HepG2 (cell line): Measurements from ENCODE around the gene HOXD8. TPM values are rescaled to one million over a fixed set of nuclear protein-coding genes. Genes with fewer than 3 reads are reported as not detected.

Experiments used
- CBFB ChIP-seq: sonication (generic); formaldehyde crosslinking; IDR thresholded peaks from 2 replicates; pipeline ENCODE4 v1.4.0; 2020; ENCODE audit warnings: missing genetic modification reagents
- CREM ChIP-seq, 2 experiments: sonication (generic) in 1 of 2; formaldehyde crosslinking in 1 of 2; IDR thresholded peaks; 2 replicates each; pipeline versions ENCODE4 v1.4.0 to v1.6.1; 2016 to 2020; ENCODE audit warnings: antibody characterized with exemption in 1 of 2, mild to moderate bottlenecking in 1 of 2, missing genetic modification reagents in 1 of 2
- EED ChIP-seq: sonication (generic); formaldehyde crosslinking; IDR thresholded peaks from 2 replicates; pipeline ENCODE4 v1.5.0; 2020; ENCODE audit warnings: mild to moderate bottlenecking, missing genetic modification reagents
- ELF1 ChIP-seq: sonication (generic); formaldehyde crosslinking; IDR thresholded peaks from 2 replicates; pipeline ENCODE4 v1.4.0; 2020; ENCODE audit warnings: missing genetic modification reagents
- EP300 ChIP-seq, 3 experiments: sonication (generic) in 1 of 3; formaldehyde crosslinking in 1 of 3; IDR thresholded peaks; 2 replicates each; pipeline versions ENCODE4 v1.5.1 to v1.6.1; 2011 to 2020; ENCODE audit warnings: low read depth in 2 of 3, low read length in 2 of 3, borderline replicate concordance in 1 of 3, improper control_type of control experiment in 1 of 3, mild to moderate bottlenecking in 1 of 3, missing genetic modification reagents in 1 of 3, moderate library complexity in 1 of 3
- ETV5 ChIP-seq: IDR thresholded peaks from 2 replicates; pipeline ENCODE4 v1.6.1; 2018; ENCODE audit warnings: missing biosample characterization, missing genetic modification reagents, inconsistent platforms, borderline replicate concordance
- FOXO1 ChIP-seq: sonication (generic); formaldehyde crosslinking; IDR thresholded peaks from 2 replicates; pipeline ENCODE4 v1.4.0; 2020; ENCODE audit warnings: missing genetic modification reagents
- HMG20B ChIP-seq: conservative IDR thresholded peaks from 2 replicates; pipeline ENCODE4 v1.6.1; 2016; ENCODE audit warnings: missing genetic modification reagents, missing compliant biosample characterization
- NR2C2 ChIP-seq: sonication (generic); formaldehyde crosslinking; IDR thresholded peaks from 2 replicates; pipeline ENCODE4 v1.4.0; 2020; ENCODE audit warnings: missing genetic modification reagents, mild to moderate bottlenecking, moderate library complexity, borderline replicate concordance
- NR2F1 ChIP-seq, 2 experiments: fragments of 450-650 bp in 1 of 2; formaldehyde crosslinking in 1 of 2; IDR thresholded peaks; 2 replicates each; pipeline versions ENCODE4 v1.5.0 to v1.6.1; 2016 to 2020; ENCODE audit warnings: mild to moderate bottlenecking in 1 of 2, missing compliant biosample characterization in 1 of 2, missing genetic modification reagents in 1 of 2, moderate library complexity in 1 of 2
- PPARG ChIP-seq: conservative IDR thresholded peaks from 2 replicates; pipeline ENCODE4 v1.6.1; 2016; ENCODE audit warnings: missing biosample characterization, missing genetic modification reagents
- RXRB ChIP-seq: IDR thresholded peaks from 2 replicates; pipeline ENCODE4 v1.6.1; 2016; ENCODE audit warnings: borderline replicate concordance, missing genetic modification reagents, missing compliant biosample characterization
- TBX2 ChIP-seq: sonication (generic); formaldehyde crosslinking; IDR thresholded peaks from 2 replicates; pipeline ENCODE4 v1.5.0; 2020; ENCODE audit warnings: missing genetic modification reagents, mild to moderate bottlenecking, borderline replicate concordance
- ZBTB1 ChIP-seq: sonication (generic); formaldehyde crosslinking; IDR thresholded peaks from 2 replicates; pipeline ENCODE4 v1.4.0; 2020; ENCODE audit warnings: missing genetic modification reagents, borderline replicate concordance
- polyA plus RNA-seq, 8 experiments: library from polyadenylated mRNA; depleted of rRNA in 3 of 8; stranded (reverse) in 7 of 8; unstranded in 1 of 8; fragments of >200 nt; fragmentation: Illumina TruSeq in 4 of 8; extraction: Trizol in 4 of 8; gene quantifications; 2 replicates each; pipeline versions ENCODE4 v1.2.1 to v1.2.3, GENCODE V29; 2011 to 2016; ENCODE audit warnings: low read depth in 4 of 8, missing spikeins in 1 of 8, mixed read lengths in 1 of 8; ENCODE audit not compliant: insufficient read depth in 1 of 8
- total RNA-seq, 5 experiments: library from RNA; depleted of rRNA; stranded (reverse); fragments of >200 nt; fragmentation: Illumina TruSeq; extraction: Trizol; gene quantifications; 2 replicates each; pipeline ENCODE4 v1.2.3, GENCODE V29; 2016; ENCODE audit warnings: low read depth in 1 of 5
- TF ChIP-seq, protein P1 (sequence below): sonication (generic); formaldehyde crosslinking; IDR thresholded peaks from 2 replicates; pipeline ENCODE4 v1.4.0; 2020; ENCODE audit warnings: missing genetic modification reagents
- TF ChIP-seq, protein P2 (sequence below): sonication (generic); formaldehyde crosslinking; IDR thresholded peaks from 2 replicates; pipeline ENCODE4 v1.5.0; 2020; ENCODE audit warnings: missing genetic modification reagents
- TF ChIP-seq, protein P3 (sequence below): IDR thresholded peaks from 2 replicates; pipeline ENCODE4 v1.4.0; 2020; ENCODE audit warnings: mild to moderate bottlenecking, missing genetic modification reagents
- TF ChIP-seq, protein P4 (sequence below): sonication (generic); formaldehyde crosslinking; IDR thresholded peaks from 2 replicates; pipeline ENCODE4 v1.4.0; 2020; ENCODE audit warnings: missing genetic modification reagents
- TF ChIP-seq, protein P5 (sequence below): IDR thresholded peaks from 2 replicates; pipeline ENCODE4 v1.6.1; 2016; ENCODE audit warnings: mild to moderate bottlenecking

HOXD8 gene
- total and polyA plus RNA-seq, 2 of the 13 experiments (the other 11 are each of a cell fraction or from before 2014, with no cell fraction given), result not detected

DNA sequence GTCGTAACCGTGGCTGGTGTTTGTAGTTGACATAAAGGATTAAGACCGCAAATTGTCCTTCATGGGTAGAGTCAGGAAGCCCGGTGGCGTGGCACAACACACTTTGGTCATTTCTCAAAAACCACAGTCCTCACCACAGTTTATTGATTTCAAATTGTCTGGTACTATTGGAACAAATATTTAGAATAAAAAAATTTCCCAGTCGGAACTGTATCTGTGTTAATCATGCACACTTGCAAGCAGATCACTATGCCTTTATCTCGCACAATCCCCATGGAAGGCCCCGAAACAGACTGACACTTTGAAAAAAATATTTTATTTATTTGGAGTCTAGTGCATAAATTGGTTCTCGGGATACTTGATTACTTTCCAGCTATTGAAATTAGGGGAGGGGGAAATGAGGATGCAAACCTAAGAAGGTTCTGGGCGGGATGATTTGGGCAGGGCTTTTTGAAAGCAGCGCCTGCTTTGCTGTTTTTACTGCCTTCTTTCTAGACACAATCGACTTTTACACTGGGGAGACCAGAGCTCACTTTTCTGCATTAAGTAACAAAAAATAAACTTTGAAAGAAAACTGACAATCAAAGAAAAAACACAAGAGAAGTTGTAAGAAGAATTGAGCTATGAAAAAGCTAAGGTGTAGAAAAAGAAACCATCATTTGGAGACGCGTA lies 43.5 kb downstream of the HOXD8 start (continued):
- no peak; the same call in 1 of the 2 replicates for TF ChIP-seq PPARG
- TF ChIP-seq, protein P1, sequence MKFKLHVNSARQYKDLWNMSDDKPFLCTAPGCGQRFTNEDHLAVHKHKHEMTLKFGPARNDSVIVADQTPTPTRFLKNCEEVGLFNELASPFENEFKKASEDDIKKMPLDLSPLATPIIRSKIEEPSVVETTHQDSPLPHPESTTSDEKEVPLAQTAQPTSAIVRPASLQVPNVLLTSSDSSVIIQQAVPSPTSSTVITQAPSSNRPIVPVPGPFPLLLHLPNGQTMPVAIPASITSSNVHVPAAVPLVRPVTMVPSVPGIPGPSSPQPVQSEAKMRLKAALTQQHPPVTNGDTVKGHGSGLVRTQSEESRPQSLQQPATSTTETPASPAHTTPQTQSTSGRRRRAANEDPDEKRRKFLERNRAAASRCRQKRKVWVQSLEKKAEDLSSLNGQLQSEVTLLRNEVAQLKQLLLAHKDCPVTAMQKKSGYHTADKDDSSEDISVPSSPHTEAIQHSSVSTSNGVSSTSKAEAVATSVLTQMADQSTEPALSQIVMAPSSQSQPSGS (CRISPR knock-in tag), result peak; percentile 18; the same call in 1 of the 2 replicates
- TF ChIP-seq NR2C2 (CRISPR knock-in tag), result no peak
- TF ChIP-seq, protein P2, sequence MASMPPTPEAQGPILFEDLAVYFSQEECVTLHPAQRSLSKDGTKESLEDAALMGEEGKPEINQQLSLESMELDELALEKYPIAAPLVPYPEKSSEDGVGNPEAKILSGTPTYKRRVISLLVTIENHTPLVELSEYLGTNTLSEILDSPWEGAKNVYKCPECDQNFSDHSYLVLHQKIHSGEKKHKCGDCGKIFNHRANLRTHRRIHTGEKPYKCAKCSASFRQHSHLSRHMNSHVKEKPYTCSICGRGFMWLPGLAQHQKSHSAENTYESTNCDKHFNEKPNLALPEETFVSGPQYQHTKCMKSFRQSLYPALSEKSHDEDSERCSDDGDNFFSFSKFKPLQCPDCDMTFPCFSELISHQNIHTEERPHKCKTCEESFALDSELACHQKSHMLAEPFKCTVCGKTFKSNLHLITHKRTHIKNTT, result no peak
- no peak for TF ChIP-seq EED (CRISPR knock-in tag)
- TF ChIP-seq EP300 (IDR thresholded peaks at IDR 0.05; ENCODE audit: low read depth in 2 of 2, low read length in 2 of 2), result peak in 1 of 2 experiments; percentile 47; a peak in 1 of 4 replicates
- TF ChIP-seq EP300 (CRISPR knock-in tag; IDR thresholded peaks at IDR 0.05; ENCODE audit: borderline replicate concordance), result peak; percentile 40; the same call in 1 of the 2 replicates
- 0 out of 2 replicates have a peak, but pooled peaks have one; percentile 37 for TF ChIP-seq ZBTB1 (CRISPR knock-in tag)
- no peak for TF ChIP-seq NR2F1 (CRISPR knock-in tag; IDR thresholded peaks at IDR 0.05)
- TF ChIP-seq ELF1 (CRISPR knock-in tag), result peak; percentile 22; the same call in 1 of the 2 replicates
- TF ChIP-seq HMG20B (CRISPR knock-in tag), result peak; percentile 52; the same call in 1 of the 2 replicates
- peak; percentile 73 for TF ChIP-seq FOXO1 (CRISPR knock-in tag)
- TF ChIP-seq TBX2 (CRISPR knock-in tag), result peak; percentile 77
- TF ChIP-seq, protein P3, sequence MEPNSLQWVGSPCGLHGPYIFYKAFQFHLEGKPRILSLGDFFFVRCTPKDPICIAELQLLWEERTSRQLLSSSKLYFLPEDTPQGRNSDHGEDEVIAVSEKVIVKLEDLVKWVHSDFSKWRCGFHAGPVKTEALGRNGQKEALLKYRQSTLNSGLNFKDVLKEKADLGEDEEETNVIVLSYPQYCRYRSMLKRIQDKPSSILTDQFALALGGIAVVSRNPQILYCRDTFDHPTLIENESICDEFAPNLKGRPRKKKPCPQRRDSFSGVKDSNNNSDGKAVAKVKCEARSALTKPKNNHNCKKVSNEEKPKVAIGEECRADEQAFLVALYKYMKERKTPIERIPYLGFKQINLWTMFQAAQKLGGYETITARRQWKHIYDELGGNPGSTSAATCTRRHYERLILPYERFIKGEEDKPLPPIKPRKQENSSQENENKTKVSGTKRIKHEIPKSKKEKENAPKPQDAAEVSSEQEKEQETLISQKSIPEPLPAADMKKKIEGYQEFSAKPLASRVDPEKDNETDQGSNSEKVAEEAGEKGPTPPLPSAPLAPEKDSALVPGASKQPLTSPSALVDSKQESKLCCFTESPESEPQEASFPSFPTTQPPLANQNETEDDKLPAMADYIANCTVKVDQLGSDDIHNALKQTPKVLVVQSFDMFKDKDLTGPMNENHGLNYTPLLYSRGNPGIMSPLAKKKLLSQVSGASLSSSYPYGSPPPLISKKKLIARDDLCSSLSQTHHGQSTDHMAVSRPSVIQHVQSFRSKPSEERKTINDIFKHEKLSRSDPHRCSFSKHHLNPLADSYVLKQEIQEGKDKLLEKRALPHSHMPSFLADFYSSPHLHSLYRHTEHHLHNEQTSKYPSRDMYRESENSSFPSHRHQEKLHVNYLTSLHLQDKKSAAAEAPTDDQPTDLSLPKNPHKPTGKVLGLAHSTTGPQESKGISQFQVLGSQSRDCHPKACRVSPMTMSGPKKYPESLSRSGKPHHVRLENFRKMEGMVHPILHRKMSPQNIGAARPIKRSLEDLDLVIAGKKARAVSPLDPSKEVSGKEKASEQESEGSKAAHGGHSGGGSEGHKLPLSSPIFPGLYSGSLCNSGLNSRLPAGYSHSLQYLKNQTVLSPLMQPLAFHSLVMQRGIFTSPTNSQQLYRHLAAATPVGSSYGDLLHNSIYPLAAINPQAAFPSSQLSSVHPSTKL (CRISPR knock-in tag), result peak; percentile 86
- TF ChIP-seq CREM (IDR thresholded peaks at IDR 0.05), result peak; percentile 73
- no peak for TF ChIP-seq CREM (CRISPR knock-in tag; IDR thresholded peaks at IDR 0.05)
- TF ChIP-seq, protein P4, sequence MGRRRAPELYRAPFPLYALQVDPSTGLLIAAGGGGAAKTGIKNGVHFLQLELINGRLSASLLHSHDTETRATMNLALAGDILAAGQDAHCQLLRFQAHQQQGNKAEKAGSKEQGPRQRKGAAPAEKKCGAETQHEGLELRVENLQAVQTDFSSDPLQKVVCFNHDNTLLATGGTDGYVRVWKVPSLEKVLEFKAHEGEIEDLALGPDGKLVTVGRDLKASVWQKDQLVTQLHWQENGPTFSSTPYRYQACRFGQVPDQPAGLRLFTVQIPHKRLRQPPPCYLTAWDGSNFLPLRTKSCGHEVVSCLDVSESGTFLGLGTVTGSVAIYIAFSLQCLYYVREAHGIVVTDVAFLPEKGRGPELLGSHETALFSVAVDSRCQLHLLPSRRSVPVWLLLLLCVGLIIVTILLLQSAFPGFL, result no peak
- 0 out of 2 replicates have a peak, but pooled peaks have one; percentile 31 for TF ChIP-seq RXRB
- peak; percentile 99 for TF ChIP-seq CBFB (CRISPR knock-in tag)
- peak; percentile 75; the same call in 1 of the 2 replicates for TF ChIP-seq ETV5 (CRISPR knock-in tag)
- TF ChIP-seq, protein P5, sequence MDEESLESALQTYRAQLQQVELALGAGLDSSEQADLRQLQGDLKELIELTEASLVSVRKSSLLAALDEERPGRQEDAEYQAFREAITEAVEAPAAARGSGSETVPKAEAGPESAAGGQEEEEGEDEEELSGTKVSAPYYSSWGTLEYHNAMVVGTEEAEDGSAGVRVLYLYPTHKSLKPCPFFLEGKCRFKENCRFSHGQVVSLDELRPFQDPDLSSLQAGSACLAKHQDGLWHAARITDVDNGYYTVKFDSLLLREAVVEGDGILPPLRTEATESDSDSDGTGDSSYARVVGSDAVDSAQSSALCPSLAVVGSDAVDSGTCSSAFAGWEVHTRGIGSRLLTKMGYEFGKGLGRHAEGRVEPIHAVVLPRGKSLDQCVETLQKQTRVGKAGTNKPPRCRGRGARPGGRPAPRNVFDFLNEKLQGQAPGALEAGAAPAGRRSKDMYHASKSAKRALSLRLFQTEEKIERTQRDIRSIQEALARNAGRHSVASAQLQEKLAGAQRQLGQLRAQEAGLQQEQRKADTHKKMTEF (CRISPR knock-in tag), result peak; percentile 43; the same call in 1 of the 2 replicates
